Neural cell (in vitro differentiated cells): ENCODE measurements around the gene AGBL1. TPM values are rescaled to one million over a fixed set of nuclear protein-coding genes. Genes with fewer than 3 reads are reported as not detected.

Experiments
- H2AFZ ChIP-seq: fragments of 200-600, 300-800 bp; sonication (generic), shearing (Covaris generic); 2 replicates; pipeline ENCODE4 v1.6.0; 2014; ENCODE audit warnings: low read depth, mild to moderate bottlenecking, antibody characterized with exemption, low read length, moderate library complexity
- H3F3A ChIP-seq: fragments of 200-600 bp; shearing (Covaris generic); 2 replicates; pipeline ENCODE4 v1.6.1; 2016; ENCODE audit warnings: mild to moderate bottlenecking, moderate library complexity, mixed read lengths, antibody characterized with exemption, low read length; ENCODE audit not compliant: insufficient read depth, poor library complexity, severe bottlenecking
- H3K27ac ChIP-seq: fragments of 200-600, 300-800 bp; sonication (generic), shearing (Covaris generic); 2 replicates; pipeline ENCODE4 v1.5.1; 2014; ENCODE audit warnings: mild to moderate bottlenecking, low read length, moderate library complexity
- H3K27me3 ChIP-seq: fragments of 300-800, 200-600 bp; sonication (generic), shearing (Covaris generic); 2 replicates; pipeline ENCODE4 v1.6.0; 2014; ENCODE audit warnings: mild to moderate bottlenecking, low read depth, low read length, moderate library complexity; ENCODE audit not compliant: insufficient read depth
- H3K36me3 ChIP-seq: fragments of 300-800, 200-600 bp; sonication (generic), shearing (Covaris generic); 2 replicates; pipeline ENCODE4 v1.5.1; 2014; ENCODE audit warnings: mild to moderate bottlenecking, antibody characterized with exemption, low read length, moderate library complexity; ENCODE audit not compliant: insufficient read depth
- H3K4me2 ChIP-seq: fragments of 300-800, 200-600 bp; sonication (generic), shearing (Covaris generic); 2 replicates; pipeline ENCODE4 v1.6.0; 2014; ENCODE audit warnings: mild to moderate bottlenecking, low read length
- H3K4me3 ChIP-seq: fragments of 300-800, 200-600 bp; sonication (generic), shearing (Covaris generic); 2 replicates; pipeline ENCODE4 v1.5.1; 2014; ENCODE audit warnings: mild to moderate bottlenecking, low read length, moderate library complexity
- H3K79me2 ChIP-seq: fragments of 200-600 bp; shearing (Covaris generic); replicated peaks from 2 replicates; pipeline ENCODE4 v1.6.0; 2014; ENCODE audit warnings: mild to moderate bottlenecking, low read length, moderate library complexity; ENCODE audit not compliant: insufficient read depth
- H3K9ac ChIP-seq: fragments of 300-800, 200-600 bp; sonication (generic), shearing (Covaris generic); 2 replicates; pipeline ENCODE4 v1.6.1; 2016; ENCODE audit warnings: mild to moderate bottlenecking, low read length, mixed read lengths
- H3K9me2 ChIP-seq: fragments of 200-600 bp; shearing (Covaris generic); 2 replicates; pipeline ENCODE4 v1.6.1; 2016; ENCODE audit warnings: mild to moderate bottlenecking, low read length, mixed read lengths; ENCODE audit not compliant: insufficient read depth
- H3K9me3 ChIP-seq: fragments of 200-600, 300-800 bp; sonication (generic), shearing (Covaris generic); 2 replicates; pipeline ENCODE4 v1.6.1; 2016; ENCODE audit warnings: mild to moderate bottlenecking, mixed run types, low read length, moderate library complexity, mixed read lengths
- H4K20me1 ChIP-seq: fragments of 200-600 bp; shearing (Covaris generic); 2 replicates; pipeline ENCODE4 v1.6.1; 2016; ENCODE audit warnings: mild to moderate bottlenecking, mixed run types; ENCODE audit not compliant: insufficient read depth
- CTCF ChIP-seq: fragments of 450-650 bp; IDR thresholded peaks from 2 replicates; pipeline ENCODE4 v1.5.1; 2014; ENCODE audit warnings: antibody characterized with exemption, mild to moderate bottlenecking, moderate library complexity; ENCODE audit not compliant: poor library complexity, severe bottlenecking
- EP300 ChIP-seq: fragments of 450-650 bp; conservative IDR thresholded peaks from 2 replicates; pipeline ENCODE4 v1.6.1; 2014; ENCODE audit warnings: antibody characterized with exemption, mild to moderate bottlenecking, moderate library complexity; ENCODE audit not compliant: poor library complexity, severe bottlenecking
- EZH2 ChIP-seq: fragments of 200-600, 300-800 bp; shearing (Covaris generic), sonication (generic); IDR thresholded peaks from 2 replicates; pipeline ENCODE4 v1.6.1; 2014; ENCODE audit warnings: antibody characterized with exemption, low read length, borderline replicate concordance, mild to moderate bottlenecking; ENCODE audit not compliant: insufficient read depth, poor library complexity, severe bottlenecking
- MXI1 ChIP-seq: fragments of 450-650 bp; conservative IDR thresholded peaks from 2 replicates; pipeline ENCODE4 v1.6.1; 2014; ENCODE audit warnings: antibody characterized with exemption, mild to moderate bottlenecking; ENCODE audit not compliant: poor library complexity, severe bottlenecking
- POLR2AphosphoS5 ChIP-seq: IDR thresholded peaks from 2 replicates; pipeline ENCODE4 v1.6.1; 2012
- RAD21 ChIP-seq: fragments of 450-650 bp; conservative IDR thresholded peaks from 2 replicates; pipeline ENCODE4 v1.6.1; 2014; ENCODE audit warnings: antibody characterized with exemption, mild to moderate bottlenecking, moderate library complexity
- REST ChIP-seq: IDR thresholded peaks from 2 replicates; pipeline ENCODE4 v1.6.1; 2012; ENCODE audit warnings: borderline replicate concordance
- SMC3 ChIP-seq: fragments of 450-650 bp; conservative IDR thresholded peaks from 2 replicates; pipeline ENCODE4 v1.6.1; 2014; ENCODE audit warnings: antibody characterized with exemption, mild to moderate bottlenecking, moderate library complexity; ENCODE audit not compliant: poor library complexity
- TAF1 ChIP-seq: IDR thresholded peaks from 2 replicates; pipeline ENCODE4 v1.6.1; 2012; ENCODE audit warnings: low read depth
- polyA plus RNA-seq: library from polyadenylated mRNA; depleted of rRNA; stranded (reverse); fragments of >200 nt; gene quantifications from 2 replicates; pipeline ENCODE4 v1.2.3, GENCODE V29; 2014

The AGBL1 gene
- polyA plus RNA-seq, 1 donor from 2014 or later: 0.12 TPM

- no peaks in the 10 kb centered on the region for H3K9me3 ChIP-seq
- H3K27ac ChIP-seq: no peak overlapping the region
- H2AFZ ChIP-seq: no peak overlapping the region
- TF ChIP-seq RAD21 (no peak), REST (no peak), POLR2AphosphoS5 (no peak), EP300 (no peak), EZH2 (no peak), CTCF (no peak), TAF1 (no peak), SMC3 (no peak), MXI1 (no peak)
- H3K4me2 ChIP-seq: no peak overlapping the region
- no peaks in the 10 kb centered on the region for H4K20me1 ChIP-seq
- H3K9me2 ChIP-seq: no peaks in the 10 kb centered on the region
- no peak overlapping the region for H3K9ac ChIP-seq
- H3K27me3 ChIP-seq: no peaks in the 10 kb centered on the region
- H3K4me3 ChIP-seq: no peak overlapping the region
- H3K36me3 ChIP-seq: no peaks in the 10 kb centered on the region
- no peaks in the 10 kb centered on the region for H3F3A ChIP-seq
- H3K79me2 ChIP-seq: no peaks in the 10 kb centered on the region
Measured at GRCh38 chr15:86155551-86155950, 75.9 kb downstream of the AGBL1 start.

GRCh38 chr15:86157606-86158293, 78.1 kb downstream of the AGBL1 start:
- no peak overlapping the region for H2AFZ ChIP-seq
- H3K4me3 ChIP-seq: no peak overlapping the region
- no peak overlapping the region for H3K9ac ChIP-seq
- H3K9me3 ChIP-seq: no peaks in the 10 kb centered on the region
- H3K27ac ChIP-seq: no peak overlapping the region
- no peaks in the 10 kb centered on the region for H3K36me3 ChIP-seq
- H3K27me3 ChIP-seq: no peaks in the 10 kb centered on the region
- no peaks in the 10 kb centered on the region for H3K9me2 ChIP-seq
- TF ChIP-seq POLR2AphosphoS5: no peak
- no peak for TF ChIP-seq CTCF
- TF ChIP-seq RAD21: no peak
- TF ChIP-seq MXI1: no peak
- no peak for TF ChIP-seq TAF1
- TF ChIP-seq REST: no peak
- TF ChIP-seq SMC3: no peak
- no peak for TF ChIP-seq EZH2
- TF ChIP-seq EP300: no peak
- no peaks in the 10 kb centered on the region for H4K20me1 ChIP-seq
- H3K4me2 ChIP-seq: no peak overlapping the region
- no peaks in the 10 kb centered on the region for H3K79me2 ChIP-seq
- no peaks in the 10 kb centered on the region for H3F3A ChIP-seq
